Measurements from ENCODE around the gene MAEL.

DNA sequence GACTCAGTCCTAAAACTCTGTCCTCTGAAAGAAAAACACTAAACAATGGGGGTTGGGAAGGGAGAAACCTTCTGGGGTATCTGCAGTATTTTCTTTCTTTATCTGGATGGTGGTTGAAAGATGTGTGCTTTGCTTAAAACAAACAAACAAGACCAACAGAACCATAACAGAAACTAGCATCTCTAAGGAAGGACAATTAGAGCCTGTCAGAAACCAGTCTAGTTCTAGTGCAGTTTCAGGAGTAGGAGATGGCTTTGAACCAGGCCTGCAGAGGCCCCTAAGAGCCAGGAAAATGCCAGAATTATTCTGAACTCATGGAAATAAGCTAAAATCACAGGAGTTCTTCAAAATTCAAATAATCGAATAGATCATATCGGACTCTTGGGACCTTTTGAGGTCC lies 32.2 kb upstream of the MAEL start:
- no peak for TF ChIP-seq EZH2phosphoT487 (IDR thresholded peaks at IDR 0.05; ENCODE audit: borderline replicate concordance, low read length)
- TF ChIP-seq, protein P1, sequence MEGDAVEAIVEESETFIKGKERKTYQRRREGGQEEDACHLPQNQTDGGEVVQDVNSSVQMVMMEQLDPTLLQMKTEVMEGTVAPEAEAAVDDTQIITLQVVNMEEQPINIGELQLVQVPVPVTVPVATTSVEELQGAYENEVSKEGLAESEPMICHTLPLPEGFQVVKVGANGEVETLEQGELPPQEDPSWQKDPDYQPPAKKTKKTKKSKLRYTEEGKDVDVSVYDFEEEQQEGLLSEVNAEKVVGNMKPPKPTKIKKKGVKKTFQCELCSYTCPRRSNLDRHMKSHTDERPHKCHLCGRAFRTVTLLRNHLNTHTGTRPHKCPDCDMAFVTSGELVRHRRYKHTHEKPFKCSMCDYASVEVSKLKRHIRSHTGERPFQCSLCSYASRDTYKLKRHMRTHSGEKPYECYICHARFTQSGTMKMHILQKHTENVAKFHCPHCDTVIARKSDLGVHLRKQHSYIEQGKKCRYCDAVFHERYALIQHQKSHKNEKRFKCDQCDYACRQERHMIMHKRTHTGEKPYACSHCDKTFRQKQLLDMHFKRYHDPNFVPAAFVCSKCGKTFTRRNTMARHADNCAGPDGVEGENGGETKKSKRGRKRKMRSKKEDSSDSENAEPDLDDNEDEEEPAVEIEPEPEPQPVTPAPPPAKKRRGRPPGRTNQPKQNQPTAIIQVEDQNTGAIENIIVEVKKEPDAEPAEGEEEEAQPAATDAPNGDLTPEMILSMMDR (conservative IDR thresholded peaks at IDR 0.05; ENCODE audit: low read depth, low read length) = no peak
- no peak for TF ChIP-seq EZH2 (IDR thresholded peaks at IDR 0.05; ENCODE audit: low read length, unreplicated experiment)
